K562 (cell line): ENCODE results near the gene VIM. TPM values are rescaled to one million over a fixed set of nuclear protein-coding genes. Genes with fewer than 3 reads are reported as not detected.

Experiments
- ATAC-seq: fragments of 200-7000 bp; cut with Tn5 transposase; 3 replicates; pipeline ENCODE4 v1.9.1; 2020; ENCODE audit warnings: moderate library complexity
- BruUV-seq: library from RNA; stranded (reverse); fragments of 400-500 nt; replicated peaks from 2 replicates; lab custom pipeline; 2021; lab: Mats Ljungman, UMichigan
- CTCF ChIA-PET: fragments of 300-600 bp; formaldehyde crosslinking; extraction: SDS; loops from one replicate; lab custom pipeline; 2021; ENCODE audit warnings: low intra/inter-chr PET ratio; lab: Yijun Ruan, JAX
- POLR2A ChIA-PET: fragments of 300-600, 350-650 bp; sonication (Branson Sonifier 250); formaldehyde crosslinking; extraction: SDS; loops from one replicate; lab custom pipeline; 2021; ENCODE audit warnings: antibody characterized with exemption, inconsistent platforms; lab: Yijun Ruan, JAX
- DNase-seq, 4 experiments: peaks; one replicate each; pipeline versions ENCODE4 v3.0.0 to v3.0.0-alpha.2; 2011 to 2018; ENCODE audit warnings: low spot score in 3 of 4, mixed read lengths in 3 of 4; ENCODE audit errors: extremely low read depth in 1 of 4
- FAIRE-seq: peaks from 2 replicates; lab custom pipeline; 2011; peaks lifted over from hg19 to GRCh38; lab: Jason Lieb, UNC
- H2AFZ ChIP-seq: 2 replicates; pipeline ENCODE4 v1.6.0; 2011; ENCODE audit warnings: low read depth, low read length, control low read depth, inconsistent platforms
- H3K27ac ChIP-seq: fragments of 200-600 bp; 3 replicates; pipeline ENCODE4 v1.8.0; 2011; ENCODE audit warnings: low read depth, mild to moderate bottlenecking, control low read depth, inconsistent platforms, low read length, moderate library complexity, mixed read lengths; ENCODE audit errors: extremely low read depth
- H3K27me3 ChIP-seq, 2 experiments: fragments of 300-600 bp in 1 of 2; 2 replicates in 1 of 2; 3 replicates in 1 of 2; pipeline versions ENCODE4 v1.6.0 to v1.8.0; 2011; ENCODE audit warnings: inconsistent platforms in 2 of 2, low read length in 2 of 2, mild to moderate bottlenecking in 1 of 2, mixed read lengths in 1 of 2, moderate library complexity in 1 of 2; ENCODE audit not compliant: control insufficient read depth in 2 of 2, insufficient read depth in 2 of 2
- H3K36me3 ChIP-seq: fragments of 300-600 bp; 3 replicates; pipeline ENCODE4 v1.8.0; 2011; ENCODE audit warnings: mild to moderate bottlenecking, low read length, inconsistent platforms; ENCODE audit not compliant: control insufficient read depth, insufficient read depth
- H3K4me1 ChIP-seq, 2 experiments: fragments of 200-600 bp in 1 of 2; replicated peaks in 1 of 2; 2 replicates in 1 of 2; 3 replicates in 1 of 2; pipeline versions ENCODE4 v1.5.1 to v1.8.0; 2011; ENCODE audit warnings: inconsistent platforms in 2 of 2, low read length in 2 of 2, mild to moderate bottlenecking in 1 of 2, mixed read lengths in 1 of 2, moderate library complexity in 1 of 2; ENCODE audit not compliant: control insufficient read depth in 2 of 2, insufficient read depth in 2 of 2
- H3K4me2 ChIP-seq: 2 replicates; pipeline ENCODE4 v1.6.1; 2011; ENCODE audit warnings: low read length, control low read depth, inconsistent platforms, mixed read lengths; ENCODE audit not compliant: insufficient read depth
- H3K4me3 ChIP-seq: fragments of 200-600 bp; sonication (generic), shearing (Covaris generic); 2 replicates; pipeline ENCODE4 v1.5.1; 2016; ENCODE audit warnings: control low read depth, inconsistent platforms
- H3K79me2 ChIP-seq: fragments of 200-600 bp; 3 replicates; pipeline ENCODE4 v1.8.0; 2011; ENCODE audit warnings: low read length, inconsistent platforms; ENCODE audit not compliant: control insufficient read depth, insufficient read depth
- H3K9ac ChIP-seq, 2 experiments: 2 replicates each; pipeline versions ENCODE4 v1.6.0 to v1.6.1; 2011; ENCODE audit warnings: low read depth in 2 of 2, low read length in 2 of 2, control low read depth in 1 of 2, inconsistent platforms in 1 of 2, mild to moderate bottlenecking in 1 of 2, mixed read lengths in 1 of 2; ENCODE audit not compliant: insufficient read depth in 1 of 2
- H3K9me1 ChIP-seq: one replicate; pipeline ENCODE4 v1.6.0; 2011; ENCODE audit warnings: inconsistent platforms, mild to moderate bottlenecking, low read length, moderate library complexity; ENCODE audit not compliant: control insufficient read depth, insufficient read depth
- H3K9me3 ChIP-seq: replicated peaks from 2 replicates; pipeline ENCODE4 v1.5.1; 2011; ENCODE audit warnings: low read depth, low read length, inconsistent platforms; ENCODE audit not compliant: control insufficient read depth, insufficient read depth
- H4K20me1 ChIP-seq: replicated peaks from 2 replicates; pipeline ENCODE4 v1.6.1; 2011; ENCODE audit warnings: low read length, inconsistent platforms, mixed read lengths; ENCODE audit not compliant: control insufficient read depth, insufficient read depth
- HMGN3 ChIP-seq: IDR thresholded peaks from 2 replicates; pipeline ENCODE4 v1.6.1; 2011; ENCODE audit warnings: borderline replicate concordance, low read depth, mild to moderate bottlenecking, mixed read lengths, low read length; ENCODE audit not compliant: insufficient read length; ENCODE audit errors: extremely low read depth
- RAD21 ChIP-seq, 2 experiments: fragments of 250-450 bp in 1 of 2; fragments of 450-650 bp in 1 of 2; sonication (Bioruptor Pico) in 1 of 2; formaldehyde crosslinking in 1 of 2; IDR thresholded peaks in 1 of 2; conservative IDR thresholded peaks in 1 of 2; 2 replicates each; pipeline versions ENCODE4 v1.4.0 to v1.8.0; 2020 to 2022; ENCODE audit warnings: mild to moderate bottlenecking in 2 of 2, moderate library complexity in 1 of 2
- WGBS: fragments of 100-300 bp; shearing (Covaris generic); methylation state at CpG from one replicate; pipeline ENCODE4 v1.1.6; 2016; ENCODE audit warnings: low coverage, mixed read lengths; ENCODE audit not compliant: insufficient coverage; ENCODE audit errors: missing lambda C conversion rate; 5-methylcytosine and 5-hydroxymethylcytosine counted together
- in situ Hi-C: fragments of 300-500 bp; cut with MboI; formaldehyde crosslinking; loops from 4 replicates; pipeline ENCODE4 v1.15.0; 2018; ENCODE audit warnings: inconsistent platforms, mixed read lengths
- intact Hi-C: fragments of 100-400 bp; cut with micrococcal nuclease; formaldehyde crosslinking; loops from 2 replicates; pipeline ENCODE4 v1.14.2; 2022
- polyA plus RNA-seq, 8 experiments: library from polyadenylated mRNA; depleted of rRNA in 4 of 8; stranded (reverse) in 5 of 8; unstranded in 3 of 8; fragments of >200 nt; fragmentation: Nextera tagmentation in 2 of 8; fragmentation: Illumina TruSeq in 1 of 8; extraction: Ambion mirVana in 2 of 8; extraction: Trizol in 1 of 8; gene quantifications; 2 replicates each; pipeline versions ENCODE4 v1.2.1 to v1.2.3, GENCODE V29; 2011 to 2014; ENCODE audit warnings: inconsistent platforms in 1 of 8, missing spikeins in 1 of 8
- total RNA-seq, 7 experiments: library from RNA; depleted of rRNA in 6 of 7; stranded (reverse); fragments of >200 nt in 6 of 7; fragmentation: Illumina TruSeq in 2 of 7; extraction: Trizol in 2 of 7; gene quantifications; 2 replicates each; pipeline versions ENCODE4 v1.2.1 to v1.2.3, GENCODE V29; 2011 to 2021; ENCODE audit warnings: low replicate concordance in 1 of 7
- TF ChIP-seq, protein P1 (sequence below), 3 experiments: IDR thresholded peaks in 2 of 3; conservative IDR thresholded peaks in 1 of 3; 2 replicates each; pipeline ENCODE4 v1.5.1; 2011 to 2012; ENCODE audit warnings: low read length in 3 of 3, mild to moderate bottlenecking in 3 of 3, control low read depth in 2 of 3, improper control_type of control experiment in 1 of 3, inconsistent platforms in 1 of 3, low read depth in 1 of 3, mixed read lengths in 1 of 3, moderate library complexity in 1 of 3; ENCODE audit not compliant: insufficient read depth in 2 of 3

The VIM gene
- total and polyA plus RNA-seq, 9 of the 15 experiments (the other 6 are each of a cell fraction or from before 2014, with no cell fraction given) = 86.0 to 621 (median 383) TPM

DNA sequence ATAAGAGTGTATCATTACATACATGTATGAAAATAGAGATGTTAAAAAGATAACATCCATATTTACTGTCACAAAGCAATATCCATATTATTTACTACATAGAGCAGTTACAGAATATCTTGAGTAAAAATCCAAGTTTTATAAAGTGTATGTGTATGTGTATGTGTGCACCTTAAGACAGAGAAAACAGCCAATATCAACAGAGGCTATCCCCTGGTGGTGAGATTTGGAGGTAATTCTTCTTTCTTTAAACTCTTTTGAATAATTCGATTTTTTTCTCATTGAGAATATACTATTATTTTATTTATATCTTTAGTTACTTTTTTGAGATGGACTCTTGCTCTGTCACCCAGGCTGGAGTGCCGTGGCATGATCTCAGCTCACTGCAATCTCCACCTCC is 44.9 kb upstream of the VIM start:
- DNase-seq = no peak
- TF ChIP-seq, protein P1, sequence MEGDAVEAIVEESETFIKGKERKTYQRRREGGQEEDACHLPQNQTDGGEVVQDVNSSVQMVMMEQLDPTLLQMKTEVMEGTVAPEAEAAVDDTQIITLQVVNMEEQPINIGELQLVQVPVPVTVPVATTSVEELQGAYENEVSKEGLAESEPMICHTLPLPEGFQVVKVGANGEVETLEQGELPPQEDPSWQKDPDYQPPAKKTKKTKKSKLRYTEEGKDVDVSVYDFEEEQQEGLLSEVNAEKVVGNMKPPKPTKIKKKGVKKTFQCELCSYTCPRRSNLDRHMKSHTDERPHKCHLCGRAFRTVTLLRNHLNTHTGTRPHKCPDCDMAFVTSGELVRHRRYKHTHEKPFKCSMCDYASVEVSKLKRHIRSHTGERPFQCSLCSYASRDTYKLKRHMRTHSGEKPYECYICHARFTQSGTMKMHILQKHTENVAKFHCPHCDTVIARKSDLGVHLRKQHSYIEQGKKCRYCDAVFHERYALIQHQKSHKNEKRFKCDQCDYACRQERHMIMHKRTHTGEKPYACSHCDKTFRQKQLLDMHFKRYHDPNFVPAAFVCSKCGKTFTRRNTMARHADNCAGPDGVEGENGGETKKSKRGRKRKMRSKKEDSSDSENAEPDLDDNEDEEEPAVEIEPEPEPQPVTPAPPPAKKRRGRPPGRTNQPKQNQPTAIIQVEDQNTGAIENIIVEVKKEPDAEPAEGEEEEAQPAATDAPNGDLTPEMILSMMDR (IDR thresholded peaks at IDR 0.05 in 2 of 3, conservative IDR thresholded peaks at IDR 0.05 in 1 of 3; ENCODE audit: insufficient read depth in 2 of 3, low read depth in 1 of 3, low read length in 3 of 3) = peak in 1 of 3 experiments; percentile 24; a peak in 1 of 6 replicates
- TF ChIP-seq RAD21 (CRISPR knock-in tag; conservative IDR thresholded peaks at IDR 0.05 in 1 of 2, IDR thresholded peaks at IDR 0.05 in 1 of 2) (0 out of 4 replicates have a peak, but pooled peaks of 1 of the 2 experiments have one; percentile 8), HMGN3 (no peak)
- TF ChIP-seq, all 486 proteins: peak for 2
- ATAC-seq = no peak

More for the DNA sequence above, 44.9 kb upstream of the VIM start:
- 42% methylated on average over 2 of the region's 2 CpGs for WGBS
- no peaks in the 10 kb centered on the region for H3K27me3 ChIP-seq
- POLR2A ChIA-PET = no interaction called here
- no peak overlapping the region for H3K4me2 ChIP-seq
- H3K36me3 ChIP-seq = no peaks in the 10 kb centered on the region
- BruUV-seq = no TSS peak
- CTCF ChIA-PET = no interaction called here
- no peak overlapping the region for H3K27ac ChIP-seq
- no peaks in the 10 kb centered on the region for H3K4me1 ChIP-seq
- FAIRE-seq = no peak
- no peaks in the 10 kb centered on the region for H3K79me2 ChIP-seq
- H3K9ac ChIP-seq = no peak overlapping the region
- intact Hi-C loops = no loop called here
- H3K9me3 ChIP-seq = no peaks in the 10 kb centered on the region; the same call in 1 of the 2 replicates
- no peaks in the 10 kb centered on the region for H4K20me1 ChIP-seq
- no peak overlapping the region for H3K4me3 ChIP-seq
- no peaks in the 10 kb centered on the region for H3K9me1 ChIP-seq
- in situ Hi-C loops = no loop called here
- no peak overlapping the region for H2AFZ ChIP-seq
